Astrocyte (in vitro differentiated cells and primary cell): ENCODE measurements around the gene BCL2. TPM values are rescaled to one million over a fixed set of nuclear protein-coding genes. Genes with fewer than 3 reads are reported as not detected.

ENCODE experiments used
- DNase-seq: peaks from one replicate; pipeline ENCODE4 v3.0.0-alpha.2; 2010; ENCODE audit warnings: low read depth
- FAIRE-seq: peaks from 2 replicates; lab custom pipeline; 2011; peaks lifted over from hg19 to GRCh38; lab: Jason Lieb, UNC
- H2AFZ ChIP-seq: 2 replicates; pipeline ENCODE4 v1.6.0; 2012; ENCODE audit warnings: low read depth, low read length, inconsistent platforms
- H3K27ac ChIP-seq: 2 replicates; pipeline ENCODE4 v1.5.1; 2011; ENCODE audit warnings: low read depth, low read length, inconsistent platforms
- H3K27me3 ChIP-seq: 2 replicates; pipeline ENCODE4 v1.6.0; 2011; ENCODE audit warnings: low read length, inconsistent platforms; ENCODE audit not compliant: insufficient read depth
- H3K36me3 ChIP-seq: 2 replicates; pipeline ENCODE4 v1.5.1; 2011; ENCODE audit warnings: low read length, inconsistent platforms; ENCODE audit not compliant: insufficient read depth
- H3K4me1 ChIP-seq: 2 replicates; pipeline ENCODE4 v1.5.1; 2011; ENCODE audit warnings: low read length, inconsistent platforms; ENCODE audit not compliant: insufficient read depth
- H3K4me2 ChIP-seq: 2 replicates; pipeline ENCODE4 v1.6.0; 2012; ENCODE audit warnings: low read length, inconsistent platforms
- H3K4me3 ChIP-seq: 2 replicates; pipeline ENCODE4 v1.5.1; 2011; ENCODE audit warnings: low read depth, mild to moderate bottlenecking, low read length, inconsistent platforms; ENCODE audit not compliant: insufficient read depth
- H3K79me2 ChIP-seq: 2 replicates; pipeline ENCODE4 v1.6.0; 2012; ENCODE audit warnings: mild to moderate bottlenecking, low read length, inconsistent platforms; ENCODE audit not compliant: insufficient read depth
- H3K9ac ChIP-seq: 2 replicates; pipeline ENCODE4 v1.6.0; 2012; ENCODE audit warnings: mild to moderate bottlenecking, low read length, inconsistent platforms
- H3K9me3 ChIP-seq: 2 replicates; pipeline ENCODE4 v1.5.1; 2012; ENCODE audit warnings: low read depth, mild to moderate bottlenecking, low read length, inconsistent platforms; ENCODE audit not compliant: insufficient read depth
- H4K20me1 ChIP-seq: 2 replicates; pipeline ENCODE4 v1.6.0; 2012; ENCODE audit warnings: low read length, inconsistent platforms; ENCODE audit not compliant: insufficient read depth
- H3K27ac Mint-ChIP-seq: one replicate; pipeline ENCODE4 v1.8.0; 2021; ENCODE audit warnings: mild to moderate bottlenecking, mixed read lengths; ENCODE audit not compliant: unreplicated experiment
- H3K27me3 Mint-ChIP-seq: one replicate; pipeline ENCODE4 v1.8.0; 2021; ENCODE audit warnings: low read depth, mixed read lengths; ENCODE audit not compliant: unreplicated experiment
- H3K36me3 Mint-ChIP-seq: one replicate; pipeline ENCODE4 v1.8.0; 2021; ENCODE audit warnings: low read depth, mixed read lengths; ENCODE audit not compliant: unreplicated experiment
- H3K4me1 Mint-ChIP-seq: one replicate; pipeline ENCODE4 v1.8.0; 2021; ENCODE audit warnings: low read depth, mixed read lengths; ENCODE audit not compliant: unreplicated experiment
- H3K4me3 Mint-ChIP-seq: one replicate; pipeline ENCODE4 v1.8.0; 2021; ENCODE audit warnings: mild to moderate bottlenecking, moderate library complexity, mixed read lengths; ENCODE audit not compliant: unreplicated experiment
- H3K9me3 Mint-ChIP-seq: one replicate; pipeline ENCODE4 v1.8.0; 2021; ENCODE audit warnings: mild to moderate bottlenecking, mixed read lengths; ENCODE audit not compliant: unreplicated experiment
- CTCF ChIP-seq: IDR thresholded peaks from 2 replicates; pipeline ENCODE4 v1.5.1; 2011; ENCODE audit warnings: low read depth, mild to moderate bottlenecking, inconsistent platforms, low read length, moderate library complexity; ENCODE audit not compliant: insufficient read depth
- EZH2 ChIP-seq: IDR thresholded peaks from 2 replicates; pipeline ENCODE4 v1.6.1; 2012; ENCODE audit warnings: mild to moderate bottlenecking, low read length, inconsistent platforms; ENCODE audit not compliant: insufficient read depth
- total RNA-seq: library from RNA; stranded (reverse); gene quantifications from 2 replicates; pipeline ENCODE4 v1.2.1, GENCODE V29; 2021

The BCL2 gene
- total RNA-seq, 1 donor from 2014 or later: 1.7 TPM

GRCh38 chr18:63106727-63107126 is 212.8 kb downstream of the BCL2 start:
- Histone ChIP-seq H2AFZ (no peak overlapping the region), H3K4me2 (no peak overlapping the region), H3K4me3 (no peak overlapping the region), H3K9me3 (no peaks in the 10 kb centered on the region), H3K4me1 (no peaks in the 10 kb centered on the region), H3K27me3 (peaks cover 2% of the 10 kb centered on the region), H3K27ac (no peak overlapping the region), H3K36me3 (no peaks in the 10 kb centered on the region), H3K9ac (no peak overlapping the region), H3K79me2 (no peaks in the 10 kb centered on the region), H4K20me1 (no peaks in the 10 kb centered on the region)
- H3K4me3 Mint-ChIP-seq: no peak overlapping the region
- H3K4me1 Mint-ChIP-seq: no peaks in the 10 kb centered on the region
- peaks cover 4% of the 10 kb centered on the region for H3K36me3 Mint-ChIP-seq
- FAIRE-seq (no peak), DNase-seq (no peak)
- no peak overlapping the region for H3K27ac Mint-ChIP-seq
- H3K9me3 Mint-ChIP-seq: peaks cover 11% of the 10 kb centered on the region
- peaks cover 12% of the 10 kb centered on the region for H3K27me3 Mint-ChIP-seq
- TF ChIP-seq EZH2 (no peak), CTCF (no peak)

- H3K36me3 ChIP-seq: no peaks in the 10 kb centered on the region
- H3K4me2 ChIP-seq: no peak overlapping the region
- Mint-ChIP-seq H3K27ac (no peak overlapping the region), H3K9me3 (peaks cover 11% of the 10 kb centered on the region), H3K4me3 (no peak overlapping the region), H3K4me1 (no peaks in the 10 kb centered on the region), H3K36me3 (peaks cover 4% of the 10 kb centered on the region), H3K27me3 (peaks cover 14% of the 10 kb centered on the region)
- no peaks in the 10 kb centered on the region for H3K27me3 ChIP-seq
- no peak overlapping the region for H3K9ac ChIP-seq
- DNase-seq: no peak
- H3K4me3 ChIP-seq: no peak overlapping the region
- FAIRE-seq: no peak
- no peaks in the 10 kb centered on the region for H4K20me1 ChIP-seq
- no peaks in the 10 kb centered on the region for H3K9me3 ChIP-seq
- no peaks in the 10 kb centered on the region for H3K79me2 ChIP-seq
- H2AFZ ChIP-seq: no peak overlapping the region
- TF ChIP-seq CTCF (no peak), EZH2 (no peak)
- H3K27ac ChIP-seq: no peak overlapping the region
- H3K4me1 ChIP-seq: no peaks in the 10 kb centered on the region
Measured at GRCh38 chr18:63105636-63106316, 213.8 kb downstream of the BCL2 start.

- Histone ChIP-seq H3K79me2 (no peaks in the 10 kb centered on the region), H2AFZ (no peak overlapping the region), H3K27me3 (no peaks in the 10 kb centered on the region), H3K27ac (no peak overlapping the region), H3K4me1 (no peaks in the 10 kb centered on the region), H3K9ac (no peak overlapping the region), H3K9me3 (no peaks in the 10 kb centered on the region), H4K20me1 (no peaks in the 10 kb centered on the region), H3K4me2 (no peak overlapping the region), H3K4me3 (no peak overlapping the region), H3K36me3 (no peaks in the 10 kb centered on the region)
- peaks cover 11% of the 10 kb centered on the region for H3K9me3 Mint-ChIP-seq
- peaks cover 17% of the 10 kb centered on the region for H3K27me3 Mint-ChIP-seq
- TF ChIP-seq EZH2: no peak
- TF ChIP-seq CTCF: no peak
- H3K4me1 Mint-ChIP-seq: no peaks in the 10 kb centered on the region
- FAIRE-seq (no peak), DNase-seq (no peak)
- H3K36me3 Mint-ChIP-seq: peaks cover 4% of the 10 kb centered on the region
- no peak overlapping the region for H3K27ac Mint-ChIP-seq
- H3K4me3 Mint-ChIP-seq: no peak overlapping the region
Measured at GRCh38 chr18:63104868-63105267, 214.7 kb downstream of the BCL2 start.
